Transverse colon (tissue), 4 donors: ENCODE measurements around the gene SLC6A20. TPM values are rescaled to one million over a fixed set of nuclear protein-coding genes. Genes with fewer than 3 reads are reported as not detected.
"Not testable (repeated sequence)": the region's sequence is repeated elsewhere in the genome, so short reads cannot be mapped to it uniquely, and the experiment has no call there.

Experiments
- DNase-seq: peaks from one replicate; pipeline ENCODE4 v3.0.0-alpha.2; 2019
- H3K27ac ChIP-seq, 4 donors: fragments of 200-600 bp; sonication (generic); 2 replicates each; pipeline ENCODE4 v1.5.1; 2016 to 2018; ENCODE audit warnings: inconsistent platforms in 4 of 4
- H3K27me3 ChIP-seq: fragments of 200-600 bp; sonication (generic); 2 replicates; pipeline ENCODE4 v1.5.1; 2017; ENCODE audit warnings: inconsistent platforms
- H3K36me3 ChIP-seq, 4 donors: fragments of 200-600 bp; sonication (generic); 2 replicates each; pipeline ENCODE4 v1.5.1; 2017 to 2019; ENCODE audit warnings: inconsistent platforms in 4 of 4
- H3K4me1 ChIP-seq, 4 donors: fragments of 200-600 bp; sonication (generic); 2 replicates each; pipeline ENCODE4 v1.5.1; 2017 to 2020; ENCODE audit warnings: inconsistent platforms in 4 of 4
- H3K4me3 ChIP-seq, 4 donors: fragments of 200-600 bp; sonication (generic); 1 replicate in 1 of 4; 2 replicates in 3 of 4; pipeline versions ENCODE4 v1.5.1 to v1.6.1; 2017 to 2019; ENCODE audit warnings: inconsistent platforms in 4 of 4
- H3K9me3 ChIP-seq, 2 donors: fragments of 200-600 bp; sonication (generic); 2 replicates each; pipeline ENCODE4 v1.5.1; 2017 to 2019; ENCODE audit warnings: inconsistent platforms in 2 of 2
- CTCF ChIP-seq, 5 experiments: fragments of 200-600 bp in 3 of 5; fragments of 450-650 bp in 2 of 5; sonication (generic) in 3 of 5; IDR thresholded peaks; 1 replicate in 2 of 5; 2 replicates in 3 of 5; pipeline ENCODE4 v1.5.1; 2016 to 2017; ENCODE audit warnings: antibody characterized with exemption in 5 of 5, inconsistent platforms in 3 of 5, mild to moderate bottlenecking in 2 of 5, moderate library complexity in 1 of 5
- EP300 ChIP-seq: sonication (generic); formaldehyde crosslinking; IDR thresholded peaks from one replicate; pipeline ENCODE4 v1.6.1; 2017; ENCODE audit warnings: antibody characterized with exemption, low read depth
- POLR2A ChIP-seq: fragments of 450-650 bp; IDR thresholded peaks from one replicate; pipeline ENCODE4 v1.6.1; 2016; ENCODE audit warnings: antibody characterized with exemption, mild to moderate bottlenecking, moderate library complexity
- POLR2AphosphoS5 ChIP-seq, 3 donors: sonication (generic); formaldehyde crosslinking; IDR thresholded peaks; one replicate each; pipeline ENCODE4 v1.6.1; 2016; ENCODE audit warnings: antibody characterized with exemption in 3 of 3
- WGBS, 2 donors: methylation state at CpG; one replicate each; pipeline ENCODE4 v1.1.5; 2018; ENCODE audit warnings: low coverage in 1 of 2; 5-methylcytosine and 5-hydroxymethylcytosine counted together
- in situ Hi-C, 4 donors: fragments of 200-750 bp; cut with MboI; loops; one replicate each; pipeline versions ENCODE4 v1.15.0 to v1.15.1; 2017; ENCODE audit warnings: low sequenced_read_pairs in 3 of 4, low pct_ligation_motif_present in 1 of 4, low pct_unique_long_range_greater_than_20kb in 1 of 4
- intact Hi-C: fragments of 100-400 bp; cut with DNase I; formaldehyde crosslinking; loops from one replicate; pipeline ENCODE4 v1.15.1; 2023; ENCODE audit warnings: low total_unique reads
- total RNA-seq, 4 donors: library from RNA; depleted of rRNA; stranded (reverse); fragments of >200 nt; gene quantifications; one replicate each; pipeline ENCODE4 v1.1.0, GENCODE V29; 2016

Gene SLC6A20
- total RNA-seq, 4 donors from 2014 or later = 0.32 to 0.41 TPM; not detected in 2

DNA sequence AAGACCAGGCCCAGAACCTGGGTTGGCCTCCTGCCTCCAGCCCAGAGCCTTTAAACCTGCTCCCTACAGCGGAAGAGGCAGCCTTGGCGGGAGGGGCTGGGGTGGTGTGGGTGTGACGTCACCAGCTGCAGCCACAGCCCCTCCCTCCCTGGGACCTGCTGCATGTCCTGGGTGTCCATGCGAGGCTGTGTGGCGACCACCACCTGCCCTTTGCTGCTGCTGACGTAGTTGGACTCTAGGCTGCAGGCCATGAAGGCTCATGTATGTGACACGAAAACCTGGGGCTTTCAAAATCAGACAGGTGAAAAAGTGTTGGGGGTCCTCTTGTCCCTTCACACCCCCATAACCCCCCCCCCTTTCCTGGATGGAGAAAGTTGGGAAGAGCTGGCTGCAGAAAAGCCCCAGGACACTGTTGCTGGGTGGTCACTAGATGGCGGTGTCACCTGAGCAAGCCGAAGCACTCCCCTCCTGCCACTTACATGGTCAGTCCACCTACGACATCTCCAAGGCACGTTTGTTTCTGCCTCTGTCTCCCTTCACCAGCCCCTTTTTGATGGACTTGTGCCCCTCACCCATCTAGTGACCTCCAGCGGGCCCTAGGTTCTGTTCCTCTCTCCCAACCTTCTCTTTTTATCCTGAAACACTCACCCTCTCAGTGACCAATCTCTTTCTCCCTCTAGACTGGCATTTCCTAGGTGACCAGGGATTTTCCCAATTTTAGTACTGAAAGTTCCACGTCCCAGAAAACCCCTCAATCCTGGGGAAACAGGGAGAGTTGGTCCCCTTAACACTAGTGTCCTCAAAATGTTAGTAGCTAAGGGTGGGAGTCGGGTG, 35.2 kb downstream of the SLC6A20 start:
- in situ Hi-C loops (loop anchor here (5.0 to 25.0 kb wide), 4 partner anchors 164 to 676 kb away; no protein-coding TSS in a partner anchor), intact Hi-C loops (loop anchor here (10.0 kb wide), 1 partner anchor 174 kb away; no protein-coding TSS in a partner anchor)
- WGBS, 2 donors = 0 to 41% methylated on average over 1 to 14 of the region's 14 CpGs
- no peaks in the 10 kb centered on the region for H3K27me3 ChIP-seq
- TF ChIP-seq EP300 (no peak), CTCF (IDR thresholded peaks at IDR 0.05) (peak; percentile 65 to 82 (median 77))
- peak; percentile 58 for DNase-seq
- no peak overlapping the region for H3K27ac ChIP-seq
- H3K4me3 ChIP-seq = no peak overlapping the region
- no peaks in the 10 kb centered on the region for H3K9me3 ChIP-seq
- H3K4me1 ChIP-seq = peaks cover 0 to 3% (median 0%) of the 10 kb centered on the region in 4 donors
- no peaks in the 10 kb centered on the region for H3K36me3 ChIP-seq

- Histone ChIP-seq H3K36me3 (no peaks in the 10 kb centered on the region), H3K27me3 (no peaks in the 10 kb centered on the region), H3K9me3 (no peaks in the 10 kb centered on the region), H3K4me3 (no peak overlapping the region), H3K27ac (no peak overlapping the region), H3K4me1 (peaks cover 0 to 3% (median 0%) of the 10 kb centered on the region in 4 donors)
- no peak for DNase-seq
- WGBS, 2 donors = 91% methylated on average over 12 of the region's 12 CpGs; no CpG with 5 or more reads in 1 of the 2 donors
- TF ChIP-seq POLR2AphosphoS5 (IDR thresholded peaks at IDR 0.05) = no peak
- intact Hi-C loops (loop anchor here (10.0 kb wide), 2 partner anchors 175 to 325 kb away; no protein-coding TSS in a partner anchor), in situ Hi-C loops (loop anchor here (5.0 to 25.0 kb wide), 6 partner anchors 165 to 677 kb away; no protein-coding TSS in a partner anchor)
These were observed 36.5 kb downstream of the SLC6A20 start for GRCh38 chr3:45759851-45760250.

- 84% methylated on average over 16 of the region's 16 CpGs; no CpG with 5 or more reads in 1 of the 2 donors for WGBS, 2 donors
- Histone ChIP-seq H3K4me3 (no peak overlapping the region), H3K9me3 (no peaks in the 10 kb centered on the region), H3K4me1 (peaks cover 0 to 3% (median 0%) of the 10 kb centered on the region in 4 donors), H3K27ac (no peak overlapping the region), H3K27me3 (no peaks in the 10 kb centered on the region), H3K36me3 (no peaks in the 10 kb centered on the region)
- in situ Hi-C loops (loop anchor here (10.0 to 25.0 kb wide), 4 partner anchors 316 to 678 kb away; no protein-coding TSS in a partner anchor), intact Hi-C loops (loop anchor here (10.0 kb wide), 1 partner anchor 326 kb away; no protein-coding TSS in a partner anchor)
- no peak for TF ChIP-seq POLR2AphosphoS5 (IDR thresholded peaks at IDR 0.05)
- no peak for TF ChIP-seq EP300
- TF ChIP-seq POLR2A = no peak
- TF ChIP-seq CTCF (IDR thresholded peaks at IDR 0.05) = no peak
- DNase-seq = no peak
These were observed 37.5 kb downstream of the SLC6A20 start for GRCh38 chr3:45758871-45759270.

DNA sequence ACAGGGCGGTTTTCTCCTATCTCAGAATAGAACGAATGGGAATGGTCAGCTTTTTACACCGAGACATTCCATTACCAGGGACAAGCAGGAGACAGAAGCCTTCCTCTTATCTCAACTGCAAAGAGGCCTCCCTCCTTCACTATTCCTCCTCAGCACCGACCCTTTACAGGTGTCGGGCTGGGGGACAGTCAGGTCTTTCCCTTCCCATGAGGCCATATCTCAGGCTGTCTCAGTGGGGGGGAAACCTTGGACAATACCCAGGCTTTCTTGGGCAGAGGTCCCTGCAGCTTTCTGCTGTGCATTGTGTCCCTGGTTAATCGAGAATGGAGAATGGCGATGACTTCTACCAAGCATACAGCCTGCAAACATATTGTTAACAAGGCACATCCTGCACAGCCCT, 39.2 kb downstream of the SLC6A20 start:
- H3K27ac ChIP-seq, H3K9me3 ChIP-seq, H3K27me3 ChIP-seq, H3K4me1 ChIP-seq, H3K4me3 ChIP-seq, DNase-seq, H3K36me3 ChIP-seq: not testable (repeated sequence)
- in situ Hi-C loops = loop anchor here (10.0 to 25.0 kb wide), 4 partner anchors 318 to 680 kb away; no protein-coding TSS in a partner anchor
- intact Hi-C loops = loop anchor here (10.0 kb wide), 1 partner anchor 328 kb away; no protein-coding TSS in a partner anchor
- 84% methylated on average over 7 of the region's 7 CpGs; no CpG with 5 or more reads in 1 of the 2 donors for WGBS, 2 donors

DNA sequence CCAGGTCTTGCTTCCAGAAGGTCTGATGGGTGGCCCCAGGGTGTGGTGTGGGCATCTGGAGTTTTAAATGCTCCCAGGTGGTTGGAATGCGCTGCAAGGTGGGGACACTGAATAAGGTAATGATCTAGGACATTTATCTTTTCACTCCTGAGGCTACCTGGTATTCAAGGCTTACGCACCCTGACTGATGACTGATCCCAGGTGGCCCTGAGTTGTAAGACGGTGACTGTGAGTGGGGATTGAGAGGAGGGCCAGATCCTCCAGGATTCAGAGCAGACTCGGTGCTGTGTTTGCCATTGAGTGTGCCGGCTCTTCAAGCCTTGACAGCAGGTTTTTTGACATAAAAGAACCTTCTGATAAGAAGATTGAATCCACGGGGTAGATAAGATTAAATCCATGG, 40.3 kb downstream of the SLC6A20 start:
- no peaks in the 10 kb centered on the region for H3K36me3 ChIP-seq
- 91 to 96% methylated on average over 5 to 6 of the region's 6 CpGs for WGBS, 2 donors
- H3K4me3 ChIP-seq = no peak overlapping the region
- H3K4me1 ChIP-seq = no peaks in the 10 kb centered on the region
- in situ Hi-C loops = loop anchor here (10.0 to 25.0 kb wide), 4 partner anchors 319 to 681 kb away; no protein-coding TSS in a partner anchor
- TF ChIP-seq POLR2AphosphoS5 (IDR thresholded peaks at IDR 0.05) (no peak), POLR2A (no peak), CTCF (IDR thresholded peaks at IDR 0.05) (no peak), EP300 (no peak)
- no peaks in the 10 kb centered on the region for H3K9me3 ChIP-seq
- DNase-seq = no peak
- intact Hi-C loops = loop anchor here (10.0 kb wide), 1 partner anchor 329 kb away; no protein-coding TSS in a partner anchor
- no peak overlapping the region for H3K27ac ChIP-seq
- no peaks in the 10 kb centered on the region for H3K27me3 ChIP-seq
